K562 (cell line): ENCODE results near the gene AMMECR1L. TPM values are rescaled to one million over a fixed set of nuclear protein-coding genes. Genes with fewer than 3 reads are reported as not detected.

Experiments used
- GABPB2 ChIP-seq: fragments of 250-450 bp; sonication (Bioruptor Pico); conservative IDR thresholded peaks from 2 replicates; pipeline ENCODE4 v1.5.1; 2021; ENCODE audit warnings: mild to moderate bottlenecking
- HSF4 ChIP-seq: fragments of 250-450 bp; sonication (Bioruptor Pico); IDR thresholded peaks from 2 replicates; pipeline ENCODE4 v2.1.2; 2022; ENCODE audit warnings: mild to moderate bottlenecking, moderate library complexity, borderline replicate concordance
- KLF13 ChIP-seq: fragments of 450-650 bp; IDR thresholded peaks from 2 replicates; pipeline ENCODE4 v1.6.1; 2016; ENCODE audit warnings: missing genetic modification characterization, low read depth, mild to moderate bottlenecking, missing compliant biosample characterization, moderate library complexity, borderline replicate concordance
- MAZ ChIP-seq, 2 experiments: fragments of 450-650 bp in 1 of 2; sonication (generic) in 1 of 2; formaldehyde crosslinking; IDR thresholded peaks in 1 of 2; conservative IDR thresholded peaks in 1 of 2; 2 replicates each; pipeline versions ENCODE4 v1.4.0 to v1.5.0; 2020; ENCODE audit warnings: mild to moderate bottlenecking in 1 of 2, missing genetic modification reagents in 1 of 2
- MBD2 ChIP-seq: sonication (generic); IDR thresholded peaks from 2 replicates; pipeline ENCODE4 v1.6.1; 2016; ENCODE audit warnings: low read depth, borderline replicate concordance
- MYC ChIP-seq, 2 experiments: fragments of 250-450 bp in 1 of 2; sonication (Bioruptor Pico) in 1 of 2; IDR thresholded peaks; 2 replicates each; pipeline versions ENCODE4 v1.5.1 to v1.6.1; 2012 to 2021; ENCODE audit warnings: low read depth in 2 of 2, borderline replicate concordance in 1 of 2, improper control_type of control experiment in 1 of 2, low read length in 1 of 2, mild to moderate bottlenecking in 1 of 2, moderate library complexity in 1 of 2
- SMAD4 ChIP-seq: fragments of 250-450 bp; sonication (Bioruptor Pico); conservative IDR thresholded peaks from 2 replicates; pipeline ENCODE4 v1.8.0; 2021; ENCODE audit warnings: inconsistent platforms, mild to moderate bottlenecking, moderate library complexity
- ZFP36 ChIP-seq: fragments of 150-350 bp; IDR thresholded peaks from 2 replicates; pipeline ENCODE4 v1.6.1; 2018; ENCODE audit warnings: low read length, low read depth; ENCODE audit not compliant: partially characterized antibody
- ZNF696 ChIP-seq: fragments of 250-450 bp; sonication (Bioruptor Pico); conservative IDR thresholded peaks from 2 replicates; pipeline ENCODE4 v1.4.0; 2020; ENCODE audit warnings: mild to moderate bottlenecking, moderate library complexity
- polyA plus RNA-seq, 8 experiments: library from polyadenylated mRNA; depleted of rRNA in 4 of 8; stranded (reverse) in 5 of 8; unstranded in 3 of 8; fragments of >200 nt; fragmentation: Nextera tagmentation in 2 of 8; fragmentation: Illumina TruSeq in 1 of 8; extraction: Ambion mirVana in 2 of 8; extraction: Trizol in 1 of 8; gene quantifications; 2 replicates each; pipeline versions ENCODE4 v1.2.1 to v1.2.3, GENCODE V29; 2011 to 2014; ENCODE audit warnings: inconsistent platforms in 1 of 8, missing spikeins in 1 of 8
- total RNA-seq, 7 experiments: library from RNA; depleted of rRNA in 6 of 7; stranded (reverse); fragments of >200 nt in 6 of 7; fragmentation: Illumina TruSeq in 2 of 7; extraction: Trizol in 2 of 7; gene quantifications; 2 replicates each; pipeline versions ENCODE4 v1.2.1 to v1.2.3, GENCODE V29; 2011 to 2021; ENCODE audit warnings: low replicate concordance in 1 of 7
- TF ChIP-seq, protein P1 (sequence below): fragments of 250-450 bp; sonication (Bioruptor Pico); IDR thresholded peaks from 2 replicates; pipeline ENCODE4 v1.5.0; 2021; ENCODE audit warnings: mild to moderate bottlenecking, borderline replicate concordance
- TF ChIP-seq, protein P2 (sequence below): fragments of 250-450 bp; sonication (Bioruptor Pico); IDR thresholded peaks from 2 replicates; pipeline ENCODE4 v1.4.0; 2020
- TF ChIP-seq, protein P3 (sequence below): fragments of 250-450 bp; sonication (Bioruptor Pico); IDR thresholded peaks from 2 replicates; pipeline ENCODE4 v1.5.0; 2022; ENCODE audit warnings: mild to moderate bottlenecking
- TF ChIP-seq, protein P4 (sequence below): fragments of 450-650 bp; formaldehyde crosslinking; IDR thresholded peaks from 2 replicates; pipeline ENCODE4 v1.4.0; 2022; ENCODE audit warnings: missing genetic modification characterization

Gene AMMECR1L
- total and polyA plus RNA-seq, 9 of the 15 experiments (the other 6 are each of a cell fraction or from before 2014, with no cell fraction given) = 3.7 to 15.3 (median 9.1) TPM

DNA sequence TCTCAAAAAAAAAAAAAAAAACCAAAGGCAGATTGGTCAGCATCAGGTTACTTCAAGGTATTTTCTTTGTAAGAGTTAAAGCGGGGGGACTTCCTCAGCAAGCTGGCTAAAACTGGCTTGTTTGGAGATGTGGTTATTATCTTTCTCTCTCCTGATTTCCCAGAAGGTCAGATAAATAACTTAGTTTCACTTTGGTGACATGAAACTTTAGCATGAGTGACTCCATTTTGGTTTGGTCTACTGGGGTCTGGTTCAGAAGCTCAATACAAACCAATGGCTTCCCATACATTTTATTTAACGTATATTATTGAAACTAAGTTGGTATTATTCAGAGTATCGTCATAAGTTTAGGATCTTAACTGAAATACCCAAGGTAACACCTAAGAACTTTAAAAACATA lies 41.6 kb upstream of the AMMECR1L start (continued):
- TF ChIP-seq, protein P1, sequence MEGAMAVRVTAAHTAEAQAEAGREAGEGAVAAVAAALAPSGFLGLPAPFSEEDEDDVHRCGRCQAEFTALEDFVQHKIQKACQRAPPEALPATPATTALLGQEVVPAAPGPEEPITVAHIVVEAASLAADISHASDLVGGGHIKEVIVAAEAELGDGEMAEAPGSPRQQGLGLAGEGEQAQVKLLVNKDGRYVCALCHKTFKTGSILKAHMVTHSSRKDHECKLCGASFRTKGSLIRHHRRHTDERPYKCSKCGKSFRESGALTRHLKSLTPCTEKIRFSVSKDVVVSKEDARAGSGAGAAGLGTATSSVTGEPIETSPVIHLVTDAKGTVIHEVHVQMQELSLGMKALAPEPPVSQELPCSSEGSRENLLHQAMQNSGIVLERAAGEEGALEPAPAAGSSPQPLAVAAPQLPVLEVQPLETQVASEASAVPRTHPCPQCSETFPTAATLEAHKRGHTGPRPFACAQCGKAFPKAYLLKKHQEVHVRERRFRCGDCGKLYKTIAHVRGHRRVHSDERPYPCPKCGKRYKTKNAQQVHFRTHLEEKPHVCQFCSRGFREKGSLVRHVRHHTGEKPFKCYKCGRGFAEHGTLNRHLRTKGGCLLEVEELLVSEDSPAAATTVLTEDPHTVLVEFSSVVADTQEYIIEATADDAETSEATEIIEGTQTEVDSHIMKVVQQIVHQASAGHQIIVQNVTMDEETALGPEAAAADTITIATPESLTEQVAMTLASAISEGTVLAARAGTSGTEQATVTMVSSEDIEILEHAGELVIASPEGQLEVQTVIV = peak; percentile 62; the same call in 1 of the 2 replicates
- TF ChIP-seq HSF4 (peak; percentile 92; the same call in 1 of the 2 replicates), ZNF696 (CRISPR knock-in tag) (0 out of 2 replicates have a peak, but pooled peaks have one; percentile 29), MBD2 (no peak), MYC (IDR thresholded peaks at IDR 0.05; ENCODE audit: low read depth, low read length) (no peak), MYC (CRISPR knock-in tag; IDR thresholded peaks at IDR 0.05; ENCODE audit: borderline replicate concordance, low read depth) (peak; percentile 38; the same call in 1 of the 2 replicates), SMAD4 (CRISPR knock-in tag) (peak; percentile 99), KLF13 (peak; percentile 86), MAZ (CRISPR knock-in tag; conservative IDR thresholded peaks at IDR 0.05 in 1 of 2, IDR thresholded peaks at IDR 0.05 in 1 of 2) (peak in 1 of 2 experiments; percentile 76; a peak in 2 of 4 replicates), GABPB2 (CRISPR knock-in tag) (peak; percentile 73; the same call in 1 of the 2 replicates), ZFP36 (no peak)
- TF ChIP-seq, protein P2, sequence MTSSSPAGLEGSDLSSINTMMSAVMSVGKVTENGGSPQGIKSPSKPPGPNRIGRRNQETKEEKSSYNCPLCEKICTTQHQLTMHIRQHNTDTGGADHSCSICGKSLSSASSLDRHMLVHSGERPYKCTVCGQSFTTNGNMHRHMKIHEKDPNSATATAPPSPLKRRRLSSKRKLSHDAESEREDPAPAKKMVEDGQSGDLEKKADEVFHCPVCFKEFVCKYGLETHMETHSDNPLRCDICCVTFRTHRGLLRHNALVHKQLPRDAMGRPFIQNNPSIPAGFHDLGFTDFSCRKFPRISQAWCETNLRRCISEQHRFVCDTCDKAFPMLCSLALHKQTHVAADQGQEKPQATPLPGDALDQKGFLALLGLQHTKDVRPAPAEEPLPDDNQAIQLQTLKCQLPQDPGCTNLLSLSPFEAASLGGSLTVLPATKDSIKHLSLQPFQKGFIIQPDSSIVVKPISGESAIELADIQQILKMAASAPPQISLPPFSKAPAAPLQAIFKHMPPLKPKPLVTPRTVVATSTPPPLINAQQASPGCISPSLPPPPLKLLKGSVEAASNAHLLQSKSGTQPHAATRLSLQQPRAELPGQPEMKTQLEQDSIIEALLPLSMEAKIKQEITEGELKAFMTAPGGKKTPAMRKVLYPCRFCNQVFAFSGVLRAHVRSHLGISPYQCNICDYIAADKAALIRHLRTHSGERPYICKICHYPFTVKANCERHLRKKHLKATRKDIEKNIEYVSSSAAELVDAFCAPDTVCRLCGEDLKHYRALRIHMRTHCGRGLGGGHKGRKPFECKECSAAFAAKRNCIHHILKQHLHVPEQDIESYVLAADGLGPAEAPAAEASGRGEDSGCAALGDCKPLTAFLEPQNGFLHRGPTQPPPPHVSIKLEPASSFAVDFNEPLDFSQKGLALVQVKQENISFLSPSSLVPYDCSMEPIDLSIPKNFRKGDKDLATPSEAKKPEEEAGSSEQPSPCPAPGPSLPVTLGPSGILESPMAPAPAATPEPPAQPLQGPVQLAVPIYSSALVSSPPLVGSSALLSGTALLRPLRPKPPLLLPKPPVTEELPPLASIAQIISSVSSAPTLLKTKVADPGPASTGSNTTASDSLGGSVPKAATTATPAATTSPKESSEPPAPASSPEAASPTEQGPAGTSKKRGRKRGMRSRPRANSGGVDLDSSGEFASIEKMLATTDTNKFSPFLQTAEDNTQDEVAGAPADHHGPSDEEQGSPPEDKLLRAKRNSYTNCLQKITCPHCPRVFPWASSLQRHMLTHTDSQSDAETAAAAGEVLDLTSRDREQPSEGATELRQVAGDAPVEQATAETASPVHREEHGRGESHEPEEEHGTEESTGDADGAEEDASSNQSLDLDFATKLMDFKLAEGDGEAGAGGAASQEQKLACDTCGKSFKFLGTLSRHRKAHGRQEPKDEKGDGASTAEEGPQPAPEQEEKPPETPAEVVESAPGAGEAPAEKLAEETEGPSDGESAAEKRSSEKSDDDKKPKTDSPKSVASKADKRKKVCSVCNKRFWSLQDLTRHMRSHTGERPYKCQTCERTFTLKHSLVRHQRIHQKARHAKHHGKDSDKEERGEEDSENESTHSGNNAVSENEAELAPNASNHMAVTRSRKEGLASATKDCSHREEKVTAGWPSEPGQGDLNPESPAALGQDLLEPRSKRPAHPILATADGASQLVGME (CRISPR knock-in tag) = peak; percentile 86
- TF ChIP-seq, protein P3, sequence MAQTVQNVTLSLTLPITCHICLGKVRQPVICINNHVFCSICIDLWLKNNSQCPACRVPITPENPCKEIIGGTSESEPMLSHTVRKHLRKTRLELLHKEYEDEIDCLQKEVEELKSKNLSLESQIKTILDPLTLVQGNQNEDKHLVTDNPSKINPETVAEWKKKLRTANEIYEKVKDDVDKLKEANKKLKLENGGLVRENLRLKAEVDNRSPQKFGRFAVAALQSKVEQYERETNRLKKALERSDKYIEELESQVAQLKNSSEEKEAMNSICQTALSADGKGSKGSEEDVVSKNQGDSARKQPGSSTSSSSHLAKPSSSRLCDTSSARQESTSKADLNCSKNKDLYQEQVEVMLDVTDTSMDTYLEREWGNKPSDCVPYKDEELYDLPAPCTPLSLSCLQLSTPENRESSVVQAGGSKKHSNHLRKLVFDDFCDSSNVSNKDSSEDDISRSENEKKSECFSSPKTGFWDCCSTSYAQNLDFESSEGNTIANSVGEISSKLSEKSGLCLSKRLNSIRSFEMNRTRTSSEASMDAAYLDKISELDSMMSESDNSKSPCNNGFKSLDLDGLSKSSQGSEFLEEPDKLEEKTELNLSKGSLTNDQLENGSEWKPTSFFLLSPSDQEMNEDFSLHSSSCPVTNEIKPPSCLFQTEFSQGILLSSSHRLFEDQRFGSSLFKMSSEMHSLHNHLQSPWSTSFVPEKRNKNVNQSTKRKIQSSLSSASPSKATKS (CRISPR knock-in tag) = 0 out of 2 replicates have a peak, but pooled peaks have one; percentile 59
- TF ChIP-seq, protein P4, sequence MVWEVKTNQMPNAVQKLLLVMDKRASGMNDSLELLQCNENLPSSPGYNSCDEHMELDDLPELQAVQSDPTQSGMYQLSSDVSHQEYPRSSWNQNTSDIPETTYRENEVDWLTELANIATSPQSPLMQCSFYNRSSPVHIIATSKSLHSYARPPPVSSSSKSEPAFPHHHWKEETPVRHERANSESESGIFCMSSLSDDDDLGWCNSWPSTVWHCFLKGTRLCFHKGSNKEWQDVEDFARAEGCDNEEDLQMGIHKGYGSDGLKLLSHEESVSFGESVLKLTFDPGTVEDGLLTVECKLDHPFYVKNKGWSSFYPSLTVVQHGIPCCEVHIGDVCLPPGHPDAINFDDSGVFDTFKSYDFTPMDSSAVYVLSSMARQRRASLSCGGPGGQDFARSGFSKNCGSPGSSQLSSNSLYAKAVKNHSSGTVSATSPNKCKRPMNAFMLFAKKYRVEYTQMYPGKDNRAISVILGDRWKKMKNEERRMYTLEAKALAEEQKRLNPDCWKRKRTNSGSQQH (CRISPR knock-in tag) = 0 out of 2 replicates have a peak, but pooled peaks have one; percentile 47
